ENCODE measurements around the gene SLC12A7.

DNA sequence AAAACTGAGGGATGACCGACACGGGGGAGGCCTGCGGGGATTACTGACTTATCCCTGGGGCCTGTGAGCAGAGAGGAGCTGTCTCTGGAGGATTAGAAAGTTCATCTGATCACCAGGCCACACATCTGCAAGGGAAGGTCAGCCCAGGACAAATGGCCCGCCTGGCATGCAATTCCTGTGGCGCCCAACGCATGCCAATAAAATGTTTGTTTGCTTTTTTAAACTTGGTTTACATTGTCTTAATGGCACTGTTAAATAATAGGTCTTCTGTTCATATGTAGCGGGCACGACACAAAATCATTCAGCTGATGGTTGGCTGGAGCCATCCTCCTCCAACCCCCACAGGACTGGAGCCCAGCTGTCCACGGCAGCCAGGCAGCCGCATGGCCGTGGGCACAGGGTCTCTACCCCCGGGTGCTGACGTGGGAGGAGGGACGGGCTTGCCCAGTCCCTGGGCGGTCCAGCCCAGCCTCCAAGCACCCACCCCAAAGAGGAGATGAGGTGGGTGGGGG lies 41.0 kb upstream of the SLC12A7 start:
- TF ChIP-seq POLR2AphosphoS5 (IDR thresholded peaks at IDR 0.05; ENCODE audit: borderline replicate concordance, low read depth, low read length) (no peak), EZH2 (IDR thresholded peaks at IDR 0.05) (no peak)

All from SK-N-MC (cell line).